Measurements from ENCODE around the gene MACROH2A2.
"Not testable (repeated sequence)": the region's sequence is repeated elsewhere in the genome, so short reads cannot be mapped to it uniquely, and the experiment has no call there.

The MACROH2A2 gene

DNA sequence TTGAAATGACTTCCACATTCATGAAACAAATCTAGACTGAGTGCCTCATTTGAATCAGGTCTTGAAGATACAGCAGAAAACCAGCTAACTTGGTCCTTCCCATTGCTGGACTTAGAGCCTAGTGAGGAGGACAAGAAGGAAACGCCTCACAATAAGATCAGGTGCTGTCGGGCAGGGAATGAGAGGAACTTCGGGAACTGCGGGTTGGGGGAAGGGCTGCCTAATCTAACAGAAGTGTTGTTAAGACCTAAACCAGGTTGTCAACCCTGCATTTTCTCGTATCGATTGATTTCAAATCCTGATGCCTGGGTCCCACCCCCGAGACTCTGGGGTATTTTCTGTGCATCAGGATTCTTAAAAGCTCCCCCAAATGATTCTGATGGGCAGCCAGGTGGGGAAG, 26.3 kb downstream of the MACROH2A2 start:
- Histone ChIP-seq H3K27ac (no peak overlapping the region), H3K4me3 (no peak overlapping the region)
- TF ChIP-seq, protein P1, sequence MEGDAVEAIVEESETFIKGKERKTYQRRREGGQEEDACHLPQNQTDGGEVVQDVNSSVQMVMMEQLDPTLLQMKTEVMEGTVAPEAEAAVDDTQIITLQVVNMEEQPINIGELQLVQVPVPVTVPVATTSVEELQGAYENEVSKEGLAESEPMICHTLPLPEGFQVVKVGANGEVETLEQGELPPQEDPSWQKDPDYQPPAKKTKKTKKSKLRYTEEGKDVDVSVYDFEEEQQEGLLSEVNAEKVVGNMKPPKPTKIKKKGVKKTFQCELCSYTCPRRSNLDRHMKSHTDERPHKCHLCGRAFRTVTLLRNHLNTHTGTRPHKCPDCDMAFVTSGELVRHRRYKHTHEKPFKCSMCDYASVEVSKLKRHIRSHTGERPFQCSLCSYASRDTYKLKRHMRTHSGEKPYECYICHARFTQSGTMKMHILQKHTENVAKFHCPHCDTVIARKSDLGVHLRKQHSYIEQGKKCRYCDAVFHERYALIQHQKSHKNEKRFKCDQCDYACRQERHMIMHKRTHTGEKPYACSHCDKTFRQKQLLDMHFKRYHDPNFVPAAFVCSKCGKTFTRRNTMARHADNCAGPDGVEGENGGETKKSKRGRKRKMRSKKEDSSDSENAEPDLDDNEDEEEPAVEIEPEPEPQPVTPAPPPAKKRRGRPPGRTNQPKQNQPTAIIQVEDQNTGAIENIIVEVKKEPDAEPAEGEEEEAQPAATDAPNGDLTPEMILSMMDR (IDR thresholded peaks at IDR 0.05): no peak
- no peak for DNase-seq (ENCODE audit: low spot score)

DNA sequence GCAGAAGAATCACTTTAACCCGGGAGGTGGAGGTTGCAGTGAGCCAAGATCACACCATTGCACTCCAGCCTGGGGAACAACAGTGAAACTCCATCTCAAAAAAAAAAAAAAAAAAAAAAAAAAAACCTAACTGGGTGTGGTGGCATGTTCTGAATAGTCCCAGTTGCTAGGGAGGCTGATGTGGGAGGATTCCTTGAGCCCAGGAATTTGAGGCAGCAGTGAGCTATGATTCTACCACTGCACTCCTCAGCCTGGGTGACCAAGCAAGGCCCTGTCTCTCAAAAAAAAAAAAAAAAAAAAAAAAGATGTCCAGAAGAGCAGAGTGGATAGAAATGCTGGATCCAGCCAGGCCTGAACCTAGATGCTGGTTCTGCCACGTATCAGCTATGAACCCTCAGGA, 28.1 kb downstream of the MACROH2A2 start:
- DNase-seq (ENCODE audit: low spot score); H3K4me3 ChIP-seq; H3K27ac ChIP-seq: not testable (repeated sequence)

DNA sequence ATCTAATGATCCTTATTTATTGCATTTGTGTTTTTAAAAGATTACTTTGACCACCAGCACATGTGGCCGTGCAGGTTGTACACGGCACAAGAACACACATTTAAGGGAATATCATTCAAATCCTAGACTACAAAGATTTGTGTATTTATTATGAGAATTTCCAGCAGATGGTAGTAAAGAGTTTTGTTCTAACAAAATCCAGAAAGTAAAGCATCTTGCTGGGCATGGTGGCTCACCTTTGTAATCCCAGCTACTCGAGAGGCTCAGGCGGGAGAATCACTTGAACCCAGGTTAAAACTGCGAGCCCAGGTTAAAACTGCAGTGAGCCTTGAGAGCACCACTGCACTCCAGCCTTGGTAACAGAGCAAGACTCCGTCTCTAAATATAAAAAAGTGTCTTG, 31.5 kb downstream of the MACROH2A2 start:
- Histone ChIP-seq H3K27ac (no peak overlapping the region), H3K4me3 (no peak overlapping the region)
- TF ChIP-seq, protein P1 (IDR thresholded peaks at IDR 0.05): no peak
- no peak for DNase-seq (ENCODE audit: low spot score)

DNA sequence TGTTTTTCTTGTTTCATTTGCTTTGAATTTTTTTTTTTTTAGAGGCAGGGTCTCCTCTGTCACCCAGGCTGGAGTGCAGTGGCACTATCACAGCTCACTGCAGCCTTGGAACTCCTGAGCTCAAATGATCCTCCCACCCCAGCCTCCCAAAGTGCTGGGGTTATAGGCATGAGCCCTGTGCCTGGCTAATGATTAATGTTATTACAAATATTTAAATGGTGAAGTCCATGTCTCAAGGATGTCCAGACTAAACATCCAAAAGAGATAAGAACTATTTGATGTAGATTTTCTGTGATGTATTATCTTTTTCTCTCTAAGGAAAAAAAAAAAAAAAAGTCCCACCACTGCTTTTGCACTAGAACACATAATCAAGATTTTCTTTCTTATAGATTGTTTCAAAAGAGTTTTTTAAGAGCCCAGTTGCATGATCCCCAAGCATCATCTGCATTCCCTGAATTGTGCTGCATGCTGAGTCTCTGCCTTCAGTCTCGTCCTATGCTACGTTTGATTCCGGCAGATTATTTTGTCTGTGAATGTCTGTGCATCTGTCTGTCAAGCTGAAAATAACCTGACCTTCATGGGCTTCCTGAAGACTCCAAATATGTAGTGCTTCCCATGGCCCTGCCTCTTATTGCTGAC, 33.4 kb downstream of the MACROH2A2 start:
- no peak for DNase-seq (ENCODE audit: low spot score)
- Histone ChIP-seq H3K4me3 (no peak overlapping the region), H3K27ac (no peak overlapping the region)
- TF ChIP-seq, protein P1 (IDR thresholded peaks at IDR 0.05): no peak

DNA sequence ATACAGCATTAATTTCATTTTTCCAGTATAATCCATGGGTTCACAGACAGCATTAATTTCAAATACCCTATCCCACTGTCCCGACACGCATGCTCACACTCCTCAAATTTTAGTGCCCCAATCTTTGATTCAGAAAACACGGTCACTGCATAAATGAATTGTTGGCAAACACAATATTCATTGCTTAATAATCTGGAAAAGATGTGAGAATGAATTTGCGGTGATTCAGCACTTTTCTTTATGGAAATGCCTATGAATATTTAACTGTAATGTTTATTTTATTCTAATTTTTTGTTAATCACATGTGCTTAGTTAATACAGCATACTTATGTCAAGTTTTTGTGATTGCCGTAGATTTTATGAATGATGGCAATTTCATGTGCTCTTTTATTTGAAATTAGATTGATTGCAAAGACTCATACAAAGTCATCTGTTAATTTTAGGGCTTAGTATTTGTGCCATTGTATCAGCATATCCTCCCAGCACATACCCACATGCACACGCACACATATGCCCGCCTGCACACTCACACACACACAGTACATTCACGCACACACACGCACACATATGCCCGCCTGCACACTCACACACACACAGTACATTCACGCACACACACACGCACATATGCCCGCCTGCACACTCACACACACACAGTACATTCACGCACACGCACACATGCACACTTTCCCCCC, 35.1 kb downstream of the MACROH2A2 start:
- Histone ChIP-seq H3K27ac (no peak overlapping the region), H3K4me3 (no peak overlapping the region)
- TF ChIP-seq, protein P1 (IDR thresholded peaks at IDR 0.05): no peak
- no peak for DNase-seq (ENCODE audit: low spot score)

DNA sequence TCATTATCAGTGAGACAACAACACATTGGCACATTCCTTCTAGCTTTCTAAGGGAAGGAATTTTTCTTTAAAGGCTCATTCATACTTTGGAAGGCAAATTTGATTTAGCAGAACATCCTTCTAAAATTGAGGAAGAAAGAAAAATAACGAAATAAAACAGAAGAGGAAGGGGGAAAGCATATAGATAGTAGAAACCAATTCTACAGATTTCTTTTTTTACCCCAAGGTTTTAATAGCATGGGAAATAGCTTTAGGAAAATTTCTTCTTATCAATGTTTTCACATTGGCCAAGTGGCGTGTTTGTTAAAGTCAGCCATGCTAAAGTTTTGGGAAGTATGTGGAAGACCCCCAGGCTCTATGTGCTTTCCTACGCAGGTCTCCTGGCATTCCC, 35.7 kb downstream of the MACROH2A2 start:
- DNase-seq (ENCODE audit: low spot score): no peak
- TF ChIP-seq, protein P1 (IDR thresholded peaks at IDR 0.05): no peak
- Histone ChIP-seq H3K4me3 (no peak overlapping the region), H3K27ac (no peak overlapping the region)

DNA sequence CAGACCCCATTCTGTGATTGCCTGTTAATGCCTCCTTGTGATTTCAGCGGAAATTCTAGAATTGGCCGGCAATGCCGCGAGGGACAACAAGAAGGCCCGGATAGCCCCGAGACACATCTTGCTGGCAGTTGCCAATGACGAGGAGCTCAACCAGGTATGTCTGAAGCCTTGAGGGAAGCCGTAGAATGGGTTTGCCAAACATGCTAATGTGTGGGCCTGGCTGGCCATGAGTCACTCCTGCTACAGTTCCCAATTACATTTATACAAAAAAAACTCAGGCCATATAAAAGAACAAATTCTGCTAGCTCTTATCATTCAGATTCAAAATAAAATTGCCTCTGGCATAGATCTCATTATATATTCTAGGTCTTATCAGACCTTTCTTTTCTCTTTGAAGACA, 37.4 kb downstream of the MACROH2A2 start:
- no peak for DNase-seq (ENCODE audit: low spot score)
- no peak overlapping the region for H3K27ac ChIP-seq
- H3K4me3 ChIP-seq: no peak overlapping the region
- TF ChIP-seq, protein P1 (IDR thresholded peaks at IDR 0.05): no peak
